ENCODE measurements around the gene LGALS12.

LGALS12 gene, protein sequence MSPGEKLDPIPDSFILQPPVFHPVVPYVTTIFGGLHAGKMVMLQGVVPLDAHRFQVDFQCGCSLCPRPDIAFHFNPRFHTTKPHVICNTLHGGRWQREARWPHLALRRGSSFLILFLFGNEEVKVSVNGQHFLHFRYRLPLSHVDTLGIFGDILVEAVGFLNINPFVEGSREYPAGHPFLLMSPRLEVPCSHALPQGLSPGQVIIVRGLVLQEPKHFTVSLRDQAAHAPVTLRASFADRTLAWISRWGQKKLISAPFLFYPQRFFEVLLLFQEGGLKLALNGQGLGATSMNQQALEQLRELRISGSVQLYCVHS

GRCh38 chr11:63505857-63506528 lies at the start of gene LGALS12:
LGALS12 (plus strand) TSS chr11:63506084; CDS start chr11:63506459, 375 bp downstream.
- H3K9ac ChIP-seq (ENCODE audit: low read depth in 1 of 2, low read length in 2 of 2), result no peak within 1 kb of the TSS

DNA sequence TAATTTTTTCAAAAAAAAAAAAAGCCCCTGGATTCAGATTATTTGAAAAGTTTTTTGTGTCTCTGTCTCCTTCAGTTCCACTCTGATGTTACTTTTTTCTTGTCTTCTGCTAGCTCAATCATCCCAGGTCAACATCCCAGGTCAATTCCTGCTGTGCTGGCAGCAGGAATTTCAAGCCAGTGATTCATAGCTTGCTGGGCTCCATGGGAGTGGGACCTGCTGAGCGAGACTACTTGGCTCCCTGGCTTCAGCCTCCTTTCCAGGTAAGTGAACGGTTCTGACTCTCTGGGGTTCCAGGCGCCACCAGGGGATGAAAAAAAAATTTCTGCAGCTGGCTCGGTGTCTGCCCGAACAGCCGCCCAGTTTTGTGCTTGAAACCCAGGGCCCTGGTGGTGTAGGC lies 46.3 kb upstream of the LGALS12 start:
- H3K9ac ChIP-seq (ENCODE audit: low read depth in 1 of 2, low read length in 2 of 2), result no peak overlapping the region
- no peaks in the 10 kb centered on the region for H3K27me3 ChIP-seq (ENCODE audit: control insufficient read depth in 2 of 2, insufficient read depth in 2 of 2, low read length in 2 of 2)
- H3K36me3 ChIP-seq (ENCODE audit: control insufficient read depth in 2 of 2, insufficient read depth in 2 of 2, low read length in 2 of 2), result no peaks in the 10 kb centered on the region
- H3K27ac ChIP-seq (ENCODE audit: low read depth in 2 of 2, low read length in 2 of 2), result no peak overlapping the region
- H3K4me3 ChIP-seq (ENCODE audit: low read length in 2 of 2), result no peak overlapping the region
- no peaks in the 10 kb centered on the region for H3K4me1 ChIP-seq (ENCODE audit: control insufficient read depth in 2 of 2, insufficient read depth in 2 of 2, low read length in 2 of 2)
- H3K9me3 ChIP-seq (ENCODE audit: control insufficient read depth in 2 of 2, low read length in 2 of 2), result no peaks in the 10 kb centered on the region

More at GRCh38 chr11:63505857-63506528, at the start of gene LGALS12:
- H3K4me1 ChIP-seq (ENCODE audit: control insufficient read depth in 2 of 2, insufficient read depth in 2 of 2, low read length in 2 of 2), result no peaks in the 10 kb centered on the region
- H3K27ac ChIP-seq (ENCODE audit: low read depth in 2 of 2, low read length in 2 of 2), result no peak within 1 kb of the TSS
- H3K36me3 ChIP-seq (ENCODE audit: control insufficient read depth in 2 of 2, insufficient read depth in 2 of 2, low read length in 2 of 2), result no peaks in the 10 kb centered on the region
- peaks cover 0 to 1% of the 10 kb centered on the region in 2 donors for H3K27me3 ChIP-seq (ENCODE audit: control insufficient read depth in 2 of 2, insufficient read depth in 2 of 2, low read length in 2 of 2)
- H3K9me3 ChIP-seq (ENCODE audit: control insufficient read depth in 2 of 2, low read length in 2 of 2), result no peaks in the 10 kb centered on the region
- no peak within 1 kb of the TSS for H3K4me3 ChIP-seq (ENCODE audit: low read length in 2 of 2)

GRCh38 chr11:63462137-63462536 lies 43.7 kb upstream of the LGALS12 start:
- no peaks in the 10 kb centered on the region for H3K4me1 ChIP-seq (ENCODE audit: control insufficient read depth in 2 of 2, insufficient read depth in 2 of 2, low read length in 2 of 2)
- H3K4me3 ChIP-seq (ENCODE audit: low read length in 2 of 2), result no peak overlapping the region
- no peaks in the 10 kb centered on the region for H3K27me3 ChIP-seq (ENCODE audit: control insufficient read depth in 2 of 2, insufficient read depth in 2 of 2, low read length in 2 of 2)
- no peak overlapping the region for H3K9ac ChIP-seq (ENCODE audit: low read depth in 1 of 2, low read length in 2 of 2)
- no peaks in the 10 kb centered on the region for H3K9me3 ChIP-seq (ENCODE audit: control insufficient read depth in 2 of 2, low read length in 2 of 2)
- no peaks in the 10 kb centered on the region for H3K36me3 ChIP-seq (ENCODE audit: control insufficient read depth in 2 of 2, insufficient read depth in 2 of 2, low read length in 2 of 2)
- H3K27ac ChIP-seq (ENCODE audit: low read depth in 2 of 2, low read length in 2 of 2), result no peak overlapping the region

- Histone ChIP-seq H3K9me3 (ENCODE audit: control insufficient read depth in 2 of 2, low read length in 2 of 2) (no peaks in the 10 kb centered on the region), H3K4me1 (ENCODE audit: control insufficient read depth in 2 of 2, insufficient read depth in 2 of 2, low read length in 2 of 2) (no peaks in the 10 kb centered on the region), H3K36me3 (ENCODE audit: control insufficient read depth in 2 of 2, insufficient read depth in 2 of 2, low read length in 2 of 2) (no peaks in the 10 kb centered on the region), H3K4me3 (ENCODE audit: low read length in 2 of 2) (no peak overlapping the region), H3K27me3 (ENCODE audit: control insufficient read depth in 2 of 2, insufficient read depth in 2 of 2, low read length in 2 of 2) (no peaks in the 10 kb centered on the region), H3K9ac (ENCODE audit: low read depth in 1 of 2, low read length in 2 of 2) (no peak overlapping the region), H3K27ac (ENCODE audit: low read depth in 2 of 2, low read length in 2 of 2) (no peak overlapping the region)
Observed at GRCh38 chr11:63470311-63470710, 35.6 kb upstream of the LGALS12 start.

DNA sequence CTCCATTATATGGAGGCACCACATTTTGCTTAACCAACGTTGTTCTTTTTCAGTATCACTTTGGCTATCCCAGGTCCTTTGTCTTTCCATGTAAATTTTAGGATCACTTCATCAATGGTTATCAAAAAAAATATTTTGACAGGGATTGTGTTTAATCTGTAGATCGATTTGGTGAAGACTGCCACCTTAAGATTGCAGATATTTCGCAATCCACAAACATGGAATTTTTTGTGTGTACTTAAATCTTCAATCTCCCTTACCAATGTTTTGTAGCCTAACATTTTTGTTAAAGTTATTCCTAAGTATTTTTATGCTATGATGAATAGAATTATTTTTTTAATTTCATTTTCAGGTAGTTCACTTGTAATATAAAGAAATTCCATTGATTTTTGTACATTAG lies 33.5 kb upstream of the LGALS12 start:
- H3K4me3 ChIP-seq (ENCODE audit: low read length in 2 of 2), result no peak overlapping the region
- H3K27ac ChIP-seq (ENCODE audit: low read depth in 2 of 2, low read length in 2 of 2), result no peak overlapping the region
- peaks cover 0 to 4% of the 10 kb centered on the region in 2 donors for H3K9me3 ChIP-seq (ENCODE audit: control insufficient read depth in 2 of 2, low read length in 2 of 2)
- H3K27me3 ChIP-seq (ENCODE audit: control insufficient read depth in 2 of 2, insufficient read depth in 2 of 2, low read length in 2 of 2), result no peaks in the 10 kb centered on the region
- no peaks in the 10 kb centered on the region for H3K36me3 ChIP-seq (ENCODE audit: control insufficient read depth in 2 of 2, insufficient read depth in 2 of 2, low read length in 2 of 2)
- H3K4me1 ChIP-seq (ENCODE audit: control insufficient read depth in 2 of 2, insufficient read depth in 2 of 2, low read length in 2 of 2), result no peaks in the 10 kb centered on the region
- H3K9ac ChIP-seq (ENCODE audit: low read depth in 1 of 2, low read length in 2 of 2), result no peak overlapping the region

- no peaks in the 10 kb centered on the region for H3K4me1 ChIP-seq (ENCODE audit: control insufficient read depth in 2 of 2, insufficient read depth in 2 of 2, low read length in 2 of 2)
- no peaks in the 10 kb centered on the region for H3K36me3 ChIP-seq (ENCODE audit: control insufficient read depth in 2 of 2, insufficient read depth in 2 of 2, low read length in 2 of 2)
- H3K9me3 ChIP-seq (ENCODE audit: control insufficient read depth in 2 of 2, low read length in 2 of 2), result peaks cover 0 to 4% of the 10 kb centered on the region in 2 donors
- no peak overlapping the region for H3K27ac ChIP-seq (ENCODE audit: low read depth in 2 of 2, low read length in 2 of 2)
- H3K27me3 ChIP-seq (ENCODE audit: control insufficient read depth in 2 of 2, insufficient read depth in 2 of 2, low read length in 2 of 2), result no peaks in the 10 kb centered on the region
- no peak overlapping the region for H3K4me3 ChIP-seq (ENCODE audit: low read length in 2 of 2)
- H3K9ac ChIP-seq (ENCODE audit: low read depth in 1 of 2, low read length in 2 of 2), result no peak overlapping the region
Observed at GRCh38 chr11:63476618-63477017, 29.3 kb upstream of the LGALS12 start.

DNA sequence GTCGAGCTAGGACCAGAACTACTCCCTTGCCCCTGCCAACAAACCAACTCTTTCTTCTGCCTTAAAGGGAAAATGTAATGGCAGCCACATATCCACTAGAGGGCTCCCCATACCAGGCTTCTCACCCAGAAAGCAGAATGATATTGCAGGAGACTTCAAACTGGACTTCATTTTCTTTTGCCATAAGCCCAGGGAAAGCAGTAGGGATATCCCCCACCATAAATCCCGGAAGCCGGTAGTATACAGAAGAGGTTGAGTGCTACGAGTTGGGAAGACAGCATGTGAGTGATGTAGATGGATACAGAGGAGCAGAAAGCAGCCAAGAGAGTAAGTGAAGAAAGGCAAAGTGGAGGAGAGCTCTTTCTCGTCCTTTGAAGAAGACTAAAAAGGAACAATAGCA lies 27.0 kb upstream of the LGALS12 start:
- H3K27ac ChIP-seq (ENCODE audit: low read depth in 2 of 2, low read length in 2 of 2), result no peak overlapping the region
- H3K9me3 ChIP-seq (ENCODE audit: control insufficient read depth in 2 of 2, low read length in 2 of 2), result peaks cover 0 to 4% of the 10 kb centered on the region in 2 donors
- H3K27me3 ChIP-seq (ENCODE audit: control insufficient read depth in 2 of 2, insufficient read depth in 2 of 2, low read length in 2 of 2), result no peaks in the 10 kb centered on the region
- no peak overlapping the region for H3K9ac ChIP-seq (ENCODE audit: low read depth in 1 of 2, low read length in 2 of 2)
- no peaks in the 10 kb centered on the region for H3K36me3 ChIP-seq (ENCODE audit: control insufficient read depth in 2 of 2, insufficient read depth in 2 of 2, low read length in 2 of 2)
- no peaks in the 10 kb centered on the region for H3K4me1 ChIP-seq (ENCODE audit: control insufficient read depth in 2 of 2, insufficient read depth in 2 of 2, low read length in 2 of 2)
- H3K4me3 ChIP-seq (ENCODE audit: low read length in 2 of 2), result no peak overlapping the region

DNA sequence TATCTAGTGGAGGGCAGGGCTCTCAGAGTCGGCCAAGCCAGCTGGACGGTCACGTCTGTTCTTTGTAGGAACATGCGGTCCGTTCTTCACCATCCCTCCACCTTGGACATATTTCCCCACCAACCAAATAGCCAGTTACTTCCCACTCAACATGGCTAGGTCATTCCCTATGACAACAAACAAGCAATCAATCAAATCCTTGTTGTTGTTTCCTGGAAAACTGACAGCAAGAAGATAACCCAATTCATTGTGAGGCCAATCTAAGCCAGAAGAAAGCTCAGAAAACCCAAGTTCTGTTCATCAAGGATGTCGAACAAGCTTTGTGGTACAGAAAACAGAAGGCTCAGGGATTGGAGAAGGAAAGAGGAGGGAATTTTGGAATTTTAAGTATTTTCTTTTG lies 25.8 kb upstream of the LGALS12 start:
- Histone ChIP-seq H3K36me3 (ENCODE audit: control insufficient read depth in 2 of 2, insufficient read depth in 2 of 2, low read length in 2 of 2) (no peaks in the 10 kb centered on the region), H3K27me3 (ENCODE audit: control insufficient read depth in 2 of 2, insufficient read depth in 2 of 2, low read length in 2 of 2) (no peaks in the 10 kb centered on the region), H3K9ac (ENCODE audit: low read depth in 1 of 2, low read length in 2 of 2) (no peak overlapping the region), H3K9me3 (ENCODE audit: control insufficient read depth in 2 of 2, low read length in 2 of 2) (peaks cover 0 to 4% of the 10 kb centered on the region in 2 donors), H3K4me3 (ENCODE audit: low read length in 2 of 2) (no peak overlapping the region), H3K4me1 (ENCODE audit: control insufficient read depth in 2 of 2, insufficient read depth in 2 of 2, low read length in 2 of 2) (no peaks in the 10 kb centered on the region), H3K27ac (ENCODE audit: low read depth in 2 of 2, low read length in 2 of 2) (no peak overlapping the region)

DNA sequence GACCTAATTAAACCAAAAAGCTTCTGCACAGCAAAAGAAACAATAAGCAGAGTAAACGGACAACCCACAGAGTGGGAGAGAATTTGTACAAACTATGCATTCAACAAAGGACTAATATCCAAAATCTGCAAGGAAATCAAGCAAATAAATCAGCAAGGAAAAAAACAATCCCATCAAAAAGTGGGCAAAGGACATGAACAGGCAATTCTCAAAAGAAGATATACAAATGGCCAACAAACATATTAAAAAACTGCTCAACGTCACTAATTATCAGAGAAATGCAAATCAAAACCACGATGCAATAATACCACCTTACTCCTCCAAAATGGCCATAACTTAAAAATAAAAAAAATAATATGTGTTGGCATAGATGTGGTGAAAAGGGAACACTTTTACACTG lies 20.1 kb upstream of the LGALS12 start:
- no peak overlapping the region for H3K9ac ChIP-seq (ENCODE audit: low read depth in 1 of 2, low read length in 2 of 2)
- peaks cover 0 to 3% of the 10 kb centered on the region in 2 donors for H3K4me1 ChIP-seq (ENCODE audit: control insufficient read depth in 2 of 2, insufficient read depth in 2 of 2, low read length in 2 of 2)
- no peak overlapping the region for H3K27ac ChIP-seq (ENCODE audit: low read depth in 2 of 2, low read length in 2 of 2)
- H3K9me3 ChIP-seq (ENCODE audit: control insufficient read depth in 2 of 2, low read length in 2 of 2), result no peaks in the 10 kb centered on the region
- peaks cover 4 to 5% of the 10 kb centered on the region in 2 donors for H3K27me3 ChIP-seq (ENCODE audit: control insufficient read depth in 2 of 2, insufficient read depth in 2 of 2, low read length in 2 of 2)
- no peaks in the 10 kb centered on the region for H3K36me3 ChIP-seq (ENCODE audit: control insufficient read depth in 2 of 2, insufficient read depth in 2 of 2, low read length in 2 of 2)
- H3K4me3 ChIP-seq (ENCODE audit: low read length in 2 of 2), result no peak overlapping the region

DNA sequence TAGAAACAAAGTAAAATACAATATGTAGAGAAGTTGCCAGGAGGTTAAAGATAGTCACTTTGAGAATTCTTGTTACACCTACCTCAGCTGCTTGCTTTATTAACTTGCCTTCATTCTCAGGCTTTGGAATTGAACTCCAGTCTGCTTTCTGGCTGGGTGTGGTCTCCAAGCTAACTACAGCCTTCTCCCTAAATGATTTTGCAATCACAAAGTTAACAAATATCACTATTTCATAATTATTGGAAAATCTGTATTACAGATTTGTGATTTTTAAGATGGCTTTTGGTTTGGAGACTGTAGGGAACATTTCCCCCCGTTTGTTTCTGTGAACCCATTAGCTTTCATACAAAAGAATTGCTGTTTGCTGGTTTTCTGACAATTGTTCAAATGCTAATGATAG lies 17.1 kb upstream of the LGALS12 start:
- Histone ChIP-seq H3K36me3 (ENCODE audit: control insufficient read depth in 2 of 2, insufficient read depth in 2 of 2, low read length in 2 of 2) (no peaks in the 10 kb centered on the region), H3K9ac (ENCODE audit: low read depth in 1 of 2, low read length in 2 of 2) (no peak overlapping the region), H3K27ac (ENCODE audit: low read depth in 2 of 2, low read length in 2 of 2) (no peak overlapping the region), H3K9me3 (ENCODE audit: control insufficient read depth in 2 of 2, low read length in 2 of 2) (no peaks in the 10 kb centered on the region), H3K27me3 (ENCODE audit: control insufficient read depth in 2 of 2, insufficient read depth in 2 of 2, low read length in 2 of 2) (peaks cover 4 to 5% of the 10 kb centered on the region in 2 donors), H3K4me1 (ENCODE audit: control insufficient read depth in 2 of 2, insufficient read depth in 2 of 2, low read length in 2 of 2) (peaks cover 0 to 6% of the 10 kb centered on the region in 2 donors), H3K4me3 (ENCODE audit: low read length in 2 of 2) (no peak overlapping the region)
